NCI-H1048 (cell line): Measurements from ENCODE around the gene KCNQ1.

Experiments
- DNase-seq: peaks from one replicate; lab custom pipeline; 2025; lab: John Stamatoyannopoulos, UW

KCNQ1 gene

DNA sequence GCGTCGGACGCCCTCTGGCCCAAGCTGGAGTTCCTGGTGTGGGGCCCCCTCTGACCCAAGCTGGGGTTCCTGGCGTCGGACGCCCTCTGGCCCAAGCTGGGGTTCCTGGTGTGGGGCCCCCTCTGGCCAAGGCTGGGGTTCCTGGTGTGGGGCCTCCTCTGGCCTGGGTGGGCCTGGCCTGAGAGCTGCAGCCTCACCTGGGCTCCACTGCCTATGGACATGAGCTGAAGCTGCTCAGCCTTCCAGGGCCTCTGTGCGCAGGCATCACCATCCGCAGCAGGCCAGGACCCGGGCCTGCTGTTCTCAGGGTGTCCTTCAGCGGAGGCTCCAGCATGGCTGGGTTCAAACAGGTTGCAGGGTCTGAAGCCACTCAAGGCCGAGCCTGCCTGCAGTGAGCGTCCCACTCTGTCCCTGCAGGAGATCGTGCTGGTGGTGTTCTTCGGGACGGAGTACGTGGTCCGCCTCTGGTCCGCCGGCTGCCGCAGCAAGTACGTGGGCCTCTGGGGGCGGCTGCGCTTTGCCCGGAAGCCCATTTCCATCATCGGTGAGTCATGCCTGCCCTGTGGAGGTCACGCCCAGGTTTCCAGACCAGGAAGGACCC is 125.5 kb downstream of the KCNQ1 start:
- DNase-seq: no peak

DNA sequence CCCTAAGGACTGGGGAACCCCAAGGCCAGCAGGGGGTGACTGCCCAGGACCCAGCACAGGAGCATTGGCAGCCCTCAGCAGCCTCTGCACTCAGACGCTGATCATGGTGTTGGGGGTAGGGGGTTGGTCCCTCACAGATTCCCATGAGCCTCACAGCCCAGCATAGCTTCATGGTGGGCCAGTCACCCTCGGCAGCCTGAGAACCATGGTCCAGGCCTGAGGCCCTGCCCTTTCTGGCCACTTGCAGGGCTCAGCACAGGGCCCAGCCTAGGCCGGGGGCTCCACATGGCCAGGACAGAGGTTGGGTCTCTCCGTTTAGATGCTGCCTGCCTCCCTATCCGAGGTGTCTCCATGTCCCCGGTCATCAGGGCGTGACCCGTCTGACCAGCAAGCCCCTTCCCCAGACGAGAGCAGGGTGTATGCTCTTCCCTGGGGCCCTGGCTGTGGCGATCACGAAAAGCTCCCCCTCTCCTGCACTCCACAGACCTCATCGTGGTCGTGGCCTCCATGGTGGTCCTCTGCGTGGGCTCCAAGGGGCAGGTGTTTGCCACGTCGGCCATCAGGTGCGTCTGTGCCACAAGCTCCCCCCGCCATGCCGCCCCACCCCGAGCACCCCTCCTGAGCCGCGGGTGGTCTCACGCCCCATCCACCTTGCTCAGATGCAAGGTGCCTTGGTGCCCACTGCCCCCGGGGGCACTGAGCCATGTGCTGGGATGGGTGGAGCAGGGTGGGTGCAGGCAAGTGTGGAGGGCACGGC is 126.2 kb downstream of the KCNQ1 start:
- no peak for DNase-seq

DNA sequence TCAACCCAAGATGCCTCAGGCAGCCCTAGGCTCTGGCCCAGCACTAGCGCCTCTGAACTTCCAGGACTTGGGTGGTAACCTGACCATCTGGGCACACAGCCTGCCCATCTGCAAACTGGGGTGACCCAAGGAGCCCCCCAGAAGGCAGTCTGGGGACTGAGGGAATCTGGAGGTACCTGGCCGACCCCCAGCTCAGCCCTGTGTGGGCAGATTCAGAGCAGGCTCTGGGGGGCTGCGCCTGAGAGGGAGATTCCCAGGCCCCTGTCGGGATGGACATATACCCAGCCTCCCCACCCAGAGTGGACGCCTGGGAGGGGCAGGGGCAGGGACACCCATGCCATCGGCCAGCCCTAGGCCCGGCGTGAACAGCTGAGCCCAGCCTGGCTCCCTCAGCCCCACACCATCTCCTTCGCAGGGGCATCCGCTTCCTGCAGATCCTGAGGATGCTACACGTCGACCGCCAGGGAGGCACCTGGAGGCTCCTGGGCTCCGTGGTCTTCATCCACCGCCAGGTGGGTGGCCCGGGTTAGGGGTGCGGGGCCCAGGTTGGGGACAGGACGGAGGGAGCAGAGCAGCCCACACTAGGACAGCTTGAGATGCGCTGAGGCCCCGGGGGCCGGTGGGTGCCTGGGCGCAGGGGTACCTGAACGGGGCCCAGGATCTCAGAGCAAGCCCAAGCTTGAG is 126.9 kb downstream of the KCNQ1 start:
- DNase-seq: no peak

DNA sequence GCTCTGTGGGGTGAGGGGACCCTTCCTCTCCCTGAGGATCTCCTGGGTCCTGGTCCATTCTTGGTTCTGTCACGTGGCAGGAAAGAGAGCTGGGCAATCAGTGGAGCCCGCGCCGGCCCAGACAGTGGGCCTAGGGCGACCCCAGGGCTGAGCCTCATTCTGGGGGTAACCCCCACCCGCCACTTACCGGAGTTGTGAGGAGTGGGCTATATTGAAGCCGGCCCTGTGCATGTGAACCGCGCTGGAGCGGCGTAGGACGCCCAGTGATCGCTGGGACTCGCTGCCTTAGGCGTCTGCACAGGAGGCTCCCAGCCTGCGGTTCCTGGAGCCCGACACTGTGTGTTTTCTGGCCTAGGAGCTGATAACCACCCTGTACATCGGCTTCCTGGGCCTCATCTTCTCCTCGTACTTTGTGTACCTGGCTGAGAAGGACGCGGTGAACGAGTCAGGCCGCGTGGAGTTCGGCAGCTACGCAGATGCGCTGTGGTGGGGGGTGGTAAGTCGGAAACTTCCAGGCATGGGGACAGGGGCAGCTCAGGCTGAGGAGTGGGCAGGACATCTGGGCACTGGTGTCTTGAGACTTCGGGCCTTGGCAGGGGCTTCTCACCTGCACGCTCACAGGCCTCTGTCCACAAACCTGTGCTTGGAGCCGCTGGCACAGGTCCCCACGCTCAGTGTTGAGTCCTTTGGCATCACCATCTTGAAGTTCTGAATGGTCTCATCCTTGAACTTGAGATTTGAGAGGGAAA is 127.9 kb downstream of the KCNQ1 start:
- no peak for DNase-seq

DNA sequence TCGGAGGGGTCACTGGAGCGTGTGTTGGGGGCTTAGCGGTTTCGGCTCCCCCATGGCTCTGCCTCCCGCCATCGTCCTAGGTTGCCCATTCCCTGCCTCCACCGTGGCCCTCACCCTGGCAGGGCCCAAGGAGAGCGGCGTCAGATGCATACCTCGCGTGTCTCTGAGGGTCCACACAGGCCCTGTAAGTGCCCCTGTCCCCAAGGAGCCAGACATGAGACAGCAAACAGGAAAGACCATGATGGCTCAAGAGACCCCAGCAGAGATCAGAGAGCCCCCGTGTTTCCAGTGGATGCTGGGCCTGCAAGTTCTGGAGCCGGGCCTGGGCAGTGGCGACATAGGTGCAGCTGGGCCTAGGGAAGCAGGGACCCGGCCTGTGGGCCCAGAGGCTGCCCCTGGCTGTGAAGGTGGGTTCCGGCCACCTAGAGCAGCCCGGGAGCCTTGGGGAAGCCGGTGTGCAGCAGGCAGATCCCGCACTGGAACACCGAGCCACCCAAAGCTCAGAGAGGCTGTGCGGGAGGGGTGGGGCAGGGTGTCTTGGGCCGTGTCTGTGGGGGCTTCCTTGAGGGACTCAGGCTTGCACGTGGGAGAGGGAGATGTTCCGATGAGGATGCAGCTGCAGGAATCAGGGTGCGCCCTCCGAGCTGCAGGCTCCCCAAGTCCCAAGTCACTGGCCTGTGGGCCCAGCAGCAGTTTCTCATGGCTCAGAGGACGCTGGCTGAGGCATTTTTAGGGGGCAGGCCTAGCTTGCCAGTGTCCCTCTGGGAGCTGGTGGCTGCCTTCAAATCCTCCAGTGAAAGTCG is 128.6 kb downstream of the KCNQ1 start:
- no peak for DNase-seq

DNA sequence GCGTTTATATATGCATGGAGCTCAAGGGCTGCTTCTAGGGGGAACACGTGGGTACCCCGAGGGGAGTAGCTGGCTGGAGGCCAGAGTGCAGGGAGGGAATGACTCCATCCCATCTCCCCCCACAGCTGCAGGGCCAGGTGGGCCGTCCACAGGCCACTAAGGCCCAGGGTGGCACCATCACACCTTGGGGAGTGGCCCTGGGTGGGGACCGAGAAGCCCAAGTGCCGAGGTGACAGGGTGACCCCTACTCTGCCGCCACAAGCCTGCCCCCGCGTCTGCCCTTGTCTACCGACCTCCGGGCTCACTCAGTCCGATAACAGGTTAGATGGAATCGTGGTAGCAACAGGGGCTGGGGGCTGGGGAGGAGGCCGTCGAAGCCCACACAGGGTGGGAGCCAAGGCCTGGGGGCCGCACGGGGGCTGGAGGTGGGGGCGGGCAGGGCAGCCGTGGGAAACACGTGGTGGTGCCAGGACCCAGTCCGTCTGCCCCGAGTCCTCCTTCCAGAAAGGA is 129.3 kb downstream of the KCNQ1 start:
- DNase-seq: no peak

DNA sequence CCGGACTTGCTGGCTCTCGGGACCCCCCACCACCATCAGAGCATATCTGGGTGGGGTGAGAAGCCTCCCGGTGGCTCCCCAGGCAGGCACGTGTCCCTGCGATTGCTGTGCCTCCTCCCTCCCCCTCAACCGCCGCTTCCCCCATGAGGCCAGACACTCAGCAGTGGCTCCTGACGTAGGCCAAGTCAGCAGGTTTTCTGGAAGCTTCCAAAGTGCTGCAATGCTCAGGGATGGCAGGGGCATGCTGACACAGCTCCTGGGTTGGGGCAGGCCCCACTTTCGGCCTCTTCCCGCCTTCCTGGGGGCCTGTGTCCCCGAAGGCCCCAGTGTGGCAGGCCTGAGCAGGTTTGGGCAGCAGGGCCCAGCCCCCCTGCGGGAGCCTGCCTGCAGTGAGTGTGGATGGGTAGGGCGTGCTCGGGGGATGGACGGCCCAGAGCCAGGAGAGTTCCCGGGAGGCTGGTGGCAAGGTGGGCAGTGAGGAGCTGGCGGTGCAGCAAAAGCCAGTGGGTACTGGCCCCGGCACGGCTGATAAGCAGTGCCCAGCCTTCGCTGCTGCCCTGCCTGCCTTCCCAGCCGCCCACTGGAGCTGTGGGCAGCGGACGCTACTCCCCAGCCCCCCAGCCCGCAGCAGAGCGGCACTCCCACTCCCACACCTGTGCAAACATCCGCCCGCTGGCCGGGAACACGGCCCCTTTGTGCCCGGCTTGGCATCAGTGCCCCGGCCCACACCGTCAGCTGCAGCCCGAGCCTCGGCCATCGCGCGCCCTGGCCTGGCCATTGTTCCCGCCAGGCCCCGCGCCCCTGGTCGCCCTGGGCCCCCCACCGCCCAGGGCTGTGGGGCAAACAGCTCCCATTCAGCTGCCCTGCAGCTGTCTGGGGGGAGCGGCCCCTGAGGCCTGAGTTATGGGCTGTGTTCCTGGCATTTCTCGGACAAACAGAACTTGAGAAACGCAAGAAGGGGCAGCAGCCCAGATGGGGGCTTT is 130.0 kb downstream of the KCNQ1 start:
- no peak for DNase-seq

DNA sequence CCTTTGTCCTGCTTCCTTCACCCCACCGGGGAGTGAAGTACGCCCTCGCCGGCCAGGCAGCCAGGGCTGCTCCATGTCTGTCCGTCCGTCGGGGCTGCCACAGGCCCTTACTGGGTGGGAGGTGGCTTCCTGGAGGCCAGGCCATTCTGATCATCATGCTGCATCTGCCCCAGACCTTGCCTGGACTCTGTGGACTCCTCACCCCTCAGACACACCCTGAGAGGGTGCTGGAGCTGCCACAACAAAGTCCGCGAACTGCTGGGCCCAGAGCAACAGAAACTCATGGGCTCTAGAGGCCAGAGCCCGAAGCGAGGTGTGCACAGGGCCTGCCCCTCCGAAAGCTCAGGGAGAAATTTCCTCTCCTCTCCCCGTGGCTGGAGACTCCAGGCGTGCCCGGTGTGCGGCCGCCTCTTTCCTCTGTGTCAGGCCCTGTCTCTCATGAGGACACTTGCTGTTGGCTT is 130.8 kb downstream of the KCNQ1 start:
- DNase-seq: no peak

DNA sequence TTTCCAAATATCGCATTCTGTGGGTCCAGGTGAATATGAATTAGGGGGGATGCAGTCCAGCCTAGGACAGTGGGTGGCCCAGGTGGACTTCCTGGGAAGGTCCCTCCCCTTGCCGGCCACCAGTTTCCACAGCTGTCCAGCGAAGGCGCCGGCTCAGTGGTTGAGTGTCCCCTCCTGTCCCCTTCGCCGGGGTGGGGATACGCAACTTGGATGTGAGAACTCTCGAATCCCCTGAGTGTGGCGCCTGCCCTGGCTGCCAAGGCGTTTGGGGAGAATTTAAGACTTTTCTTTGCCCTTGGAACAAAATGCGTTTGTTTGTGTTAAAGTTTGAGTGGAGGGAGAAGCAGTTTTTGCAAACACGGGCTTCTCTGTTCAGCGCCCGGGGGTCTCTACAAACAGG is 131.3 kb downstream of the KCNQ1 start:
- DNase-seq: no peak

DNA sequence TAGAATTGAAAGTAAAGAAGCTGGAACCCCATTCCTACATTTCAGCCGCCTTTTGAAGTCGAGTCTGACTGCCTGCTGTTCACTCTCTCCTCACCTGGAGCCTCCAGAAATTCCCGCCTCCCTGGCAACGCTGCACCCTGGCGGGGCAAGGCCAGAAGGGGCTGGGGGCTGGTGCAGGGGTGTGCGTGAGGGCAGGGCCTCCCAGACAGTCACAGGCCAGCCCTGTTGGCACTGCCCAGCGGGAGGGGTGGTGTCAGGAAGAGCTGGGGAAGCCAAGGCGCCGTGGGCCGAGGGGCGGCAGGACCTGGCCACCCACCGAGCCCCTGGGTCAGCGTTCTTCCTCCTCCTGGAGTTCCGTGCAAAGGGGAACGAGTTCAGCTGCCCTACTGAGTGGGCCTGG is 131.7 kb downstream of the KCNQ1 start:
- DNase-seq: no peak

DNA sequence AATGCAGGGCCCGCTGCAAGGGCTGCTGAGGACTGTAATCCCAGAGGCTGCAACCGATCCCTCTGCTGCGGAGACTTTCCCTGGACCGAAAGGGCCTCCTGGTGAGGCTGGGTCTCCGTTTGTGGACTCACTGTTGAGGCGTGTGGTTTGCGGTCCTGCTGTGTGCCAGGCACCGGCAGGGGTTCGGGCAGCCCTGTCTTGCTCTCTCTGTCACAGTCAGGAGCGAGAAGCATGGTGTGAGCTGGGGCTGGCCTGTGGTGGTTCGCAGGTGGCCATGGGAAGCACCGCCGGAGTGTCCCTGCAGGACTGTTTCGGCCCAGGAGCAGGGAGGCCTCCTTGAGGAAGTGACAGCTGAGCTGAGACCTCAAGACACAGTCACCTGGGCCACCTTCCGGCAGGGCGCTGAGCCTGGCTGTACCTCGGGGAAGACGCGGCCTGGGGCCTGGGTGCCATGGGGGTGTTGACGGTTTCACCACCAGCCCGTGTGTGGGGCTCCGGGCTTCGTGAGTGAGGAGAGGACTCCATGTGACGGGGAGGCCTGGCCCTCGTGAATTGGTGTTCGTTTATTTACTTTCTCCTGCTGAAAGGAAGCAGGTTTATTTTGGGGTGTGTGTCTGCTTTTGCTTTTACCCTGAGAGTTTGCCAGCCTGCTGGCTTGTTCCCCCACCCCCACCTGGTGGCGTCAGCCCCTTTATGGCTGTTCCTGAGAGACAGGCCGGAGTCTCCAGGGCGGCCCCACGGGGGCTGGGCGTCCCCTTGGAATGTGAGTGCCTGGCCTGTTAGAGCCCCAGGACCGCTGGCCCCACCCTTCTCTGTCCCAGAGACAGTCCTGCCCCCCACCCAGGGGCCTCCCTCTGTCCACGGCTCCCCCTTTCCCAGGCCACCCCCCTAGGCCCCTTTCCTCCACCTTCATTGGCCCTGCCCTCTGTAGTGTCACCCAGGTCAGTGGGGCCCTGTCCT is 132.5 kb downstream of the KCNQ1 start:
- no peak for DNase-seq

DNA sequence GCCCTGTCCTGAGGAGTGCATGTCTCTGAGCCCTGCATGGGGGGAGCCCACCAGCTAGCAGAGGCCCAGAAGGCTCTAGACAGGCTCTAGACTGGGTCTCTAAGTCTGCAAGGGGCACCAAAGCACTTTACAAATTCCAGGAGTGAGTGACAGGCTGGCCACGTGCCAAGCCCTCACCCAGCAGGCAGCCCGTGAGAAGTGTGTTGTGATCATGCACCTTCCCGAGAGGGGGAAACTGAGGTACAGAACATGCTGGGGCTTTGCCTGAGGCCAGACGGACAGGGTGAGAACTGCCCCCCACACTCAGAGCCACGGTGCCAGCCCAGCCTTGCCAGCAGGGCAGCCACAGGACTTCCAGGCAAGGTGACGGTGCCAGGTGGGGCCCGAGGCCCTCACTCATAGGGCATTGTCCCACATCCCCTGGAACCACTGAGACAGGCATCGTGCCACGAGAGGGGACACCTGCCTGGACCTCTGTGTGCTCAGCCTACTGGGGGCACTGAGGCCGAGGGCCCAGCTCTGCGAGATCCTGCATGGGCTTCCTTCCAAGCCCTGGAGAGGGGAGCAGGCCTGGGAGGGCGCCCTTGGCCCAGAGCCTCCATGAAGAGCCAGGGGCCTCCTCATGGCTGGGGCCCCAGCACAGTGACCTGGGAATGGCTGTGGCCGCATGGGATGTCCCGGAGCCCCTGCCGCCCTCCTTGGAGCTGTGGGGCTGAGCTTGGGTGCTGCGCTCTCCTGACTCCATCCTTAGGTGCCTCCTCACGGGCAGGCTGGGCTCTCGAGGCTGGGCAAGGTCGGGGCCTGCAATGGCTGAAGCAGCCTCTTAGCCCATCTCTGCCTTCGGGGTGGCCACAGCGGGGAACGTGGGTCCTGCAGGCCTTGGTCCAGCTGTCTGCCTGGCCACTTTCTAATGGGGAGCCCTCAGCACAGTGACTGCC is 133.5 kb downstream of the KCNQ1 start:
- DNase-seq: no peak

DNA sequence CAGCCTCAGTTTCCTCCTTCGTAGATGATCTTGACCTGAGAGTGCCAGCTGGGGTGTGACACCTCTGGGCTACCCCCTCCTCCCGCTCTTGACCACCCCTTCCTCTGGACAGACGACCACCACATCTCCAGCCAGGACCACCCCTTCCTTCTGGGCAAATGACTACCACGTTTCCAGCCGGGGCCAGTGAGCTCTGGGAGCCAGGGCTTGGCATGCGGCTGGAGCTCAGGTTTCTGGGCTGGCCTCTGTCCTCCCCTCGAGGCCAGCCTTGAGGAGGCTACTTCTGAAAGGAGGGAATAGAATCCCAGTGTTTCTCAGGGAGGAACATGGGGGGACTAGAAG is 134.1 kb downstream of the KCNQ1 start:
- DNase-seq: no peak

DNA sequence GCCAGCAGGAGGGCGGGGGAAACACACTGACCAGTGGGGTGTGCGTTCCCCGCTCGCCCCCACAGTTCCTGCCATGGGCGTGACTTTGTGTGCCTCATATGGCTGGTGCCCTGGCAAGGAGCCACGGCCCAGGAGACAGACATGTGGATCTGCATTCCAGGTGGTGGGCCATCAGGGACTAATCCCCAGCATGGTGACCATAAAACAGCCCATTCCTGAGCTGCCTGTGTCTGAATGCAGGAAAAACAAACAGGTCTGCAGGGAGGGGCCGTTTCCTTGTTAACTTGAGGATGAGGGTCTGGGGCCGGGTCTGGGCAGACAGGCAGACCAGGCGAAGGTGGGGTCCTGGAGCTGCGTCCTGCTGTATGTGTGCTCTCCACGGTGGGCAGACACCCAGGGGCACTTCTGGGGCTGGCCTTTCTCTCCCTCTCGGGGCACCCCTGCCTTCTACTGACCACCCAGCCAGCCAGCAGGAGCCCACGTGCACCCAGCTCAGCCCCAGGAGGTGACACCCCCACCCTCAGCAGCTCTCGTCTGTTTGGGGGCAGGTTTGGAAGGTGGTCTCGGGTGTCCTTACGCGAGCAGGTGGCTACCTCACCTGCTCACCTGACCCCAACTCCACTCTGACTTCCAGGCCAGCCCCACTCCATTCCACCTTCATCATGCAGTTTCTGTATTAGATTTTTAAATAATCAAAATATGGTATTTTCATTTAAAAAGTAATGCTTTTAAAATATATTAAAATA is 134.7 kb downstream of the KCNQ1 start:
- no peak for DNase-seq

DNA sequence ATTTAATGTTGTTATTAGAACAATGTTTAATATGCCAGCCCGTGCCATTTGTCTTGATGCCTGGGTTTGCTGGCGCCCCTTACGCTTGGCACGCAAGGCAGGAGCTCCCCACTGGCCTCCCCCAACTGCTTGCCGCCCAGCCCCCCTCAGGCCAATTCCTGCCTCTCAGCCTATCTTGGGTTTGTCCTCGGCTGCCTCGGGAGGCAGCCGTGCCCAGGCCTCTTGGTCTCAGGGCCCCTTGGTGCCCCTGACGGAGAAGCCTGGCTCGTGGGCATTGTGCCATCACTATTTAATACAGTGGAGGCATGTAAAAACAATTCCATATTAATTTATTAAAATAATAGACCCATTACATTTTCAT is 135.2 kb downstream of the KCNQ1 start:
- DNase-seq: no peak

DNA sequence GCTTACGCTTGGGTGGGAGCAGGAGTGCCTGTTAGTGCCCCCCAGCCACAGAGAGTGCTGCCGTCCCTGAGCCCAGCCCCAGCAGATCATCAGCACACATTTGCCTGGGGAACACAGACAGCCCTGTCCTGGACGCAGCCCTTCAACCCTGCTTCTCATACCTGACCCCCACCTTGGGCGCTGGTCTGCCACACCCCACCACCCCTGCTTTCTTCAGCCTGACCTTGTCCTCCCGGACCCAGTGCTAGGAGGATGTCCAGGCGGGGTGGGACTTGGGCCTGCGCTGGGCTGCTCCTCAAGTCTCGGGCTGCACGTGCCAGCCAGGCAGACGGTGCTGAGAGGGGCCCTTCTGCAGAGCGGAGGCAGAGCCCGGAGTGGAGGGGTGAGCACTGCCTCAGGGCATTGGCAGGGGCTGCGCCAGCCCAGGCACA is 135.8 kb downstream of the KCNQ1 start:
- no peak for DNase-seq

DNA sequence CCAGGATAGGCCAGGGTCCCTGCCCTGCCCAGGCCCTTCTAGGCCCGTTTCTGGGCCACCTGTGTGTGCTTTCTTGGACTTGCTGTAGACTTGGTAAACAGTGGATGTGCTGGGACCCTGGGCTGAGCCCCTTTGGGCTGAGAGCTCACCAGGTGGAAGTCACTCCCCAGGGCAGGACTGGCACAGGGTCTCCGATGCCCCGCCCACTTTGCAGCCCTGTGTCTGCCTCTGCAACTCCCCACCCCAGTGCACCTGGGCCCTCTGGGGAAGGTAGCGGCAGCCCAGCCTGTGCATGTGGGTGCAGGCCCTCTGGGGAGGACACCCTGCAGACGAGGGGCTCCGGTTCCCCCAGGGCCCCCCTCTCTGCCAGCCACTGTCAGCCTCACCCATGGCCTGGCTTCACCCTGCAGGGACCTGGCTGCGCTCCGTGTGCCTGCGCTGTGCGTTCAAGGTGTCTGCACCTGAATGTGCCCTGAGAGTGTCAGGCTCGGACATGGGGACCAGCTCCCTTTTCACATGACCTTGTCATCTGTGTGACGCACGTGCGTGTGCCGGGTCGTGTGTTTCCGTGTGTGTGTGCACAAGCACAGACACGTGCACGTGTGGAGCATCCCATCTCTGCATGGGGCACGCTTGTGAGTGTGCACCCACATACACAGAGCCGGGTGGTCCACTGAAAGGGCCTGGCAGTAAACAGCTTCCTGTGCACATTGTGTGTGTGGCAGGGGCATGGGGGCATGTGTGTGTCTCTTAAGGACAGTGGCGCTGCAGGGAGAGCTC is 136.5 kb downstream of the KCNQ1 start:
- DNase-seq: no peak
